HepG2 (cell line): Measurements from ENCODE around the gene KIAA0232. TPM values are rescaled to one million over a fixed set of nuclear protein-coding genes. Genes with fewer than 3 reads are reported as not detected.
A peak's percentile ranks its signal among the peaks of the same experiment; 100 is the strongest.

Source experiments
- FOXK1 ChIP-seq: sonication (generic); formaldehyde crosslinking; IDR thresholded peaks from 2 replicates; pipeline ENCODE4 v1.4.0; 2020; ENCODE audit warnings: low read depth, missing genetic modification reagents, borderline replicate concordance
- KDM4B ChIP-seq: sonication (generic); formaldehyde crosslinking; IDR thresholded peaks from 2 replicates; pipeline ENCODE4 v1.4.0; 2020; ENCODE audit warnings: missing genetic modification reagents
- MAFG ChIP-seq: sonication (generic); formaldehyde crosslinking; IDR thresholded peaks from 2 replicates; pipeline ENCODE4 v1.5.1; 2020; ENCODE audit warnings: mild to moderate bottlenecking, missing genetic modification reagents
- MED8 ChIP-seq: sonication (generic); formaldehyde crosslinking; IDR thresholded peaks from 2 replicates; pipeline ENCODE4 v1.8.1; 2023; ENCODE audit warnings: mild to moderate bottlenecking, missing genetic modification reagents; ENCODE audit not compliant: insufficient replicate concordance
- MLXIP ChIP-seq: sonication (generic); formaldehyde crosslinking; IDR thresholded peaks from 2 replicates; pipeline ENCODE4 v1.9.0; 2021; ENCODE audit warnings: missing genetic modification reagents, borderline replicate concordance
- PREB ChIP-seq: sonication (generic); formaldehyde crosslinking; IDR thresholded peaks from 2 replicates; pipeline ENCODE4 v1.4.0; 2020; ENCODE audit warnings: missing genetic modification reagents
- PTBP1 ChIP-seq: fragments of 200-400 bp; formaldehyde crosslinking; IDR thresholded peaks from 2 replicates; pipeline ENCODE4 v1.6.1; 2018; ENCODE audit warnings: low read length, low read depth; ENCODE audit not compliant: poor library complexity, severe bottlenecking
- TARDBP ChIP-seq: sonication (generic); formaldehyde crosslinking; IDR thresholded peaks from 2 replicates; pipeline ENCODE4 v1.8.0; 2022; ENCODE audit warnings: mild to moderate bottlenecking, missing genetic modification reagents
- ZNF292 ChIP-seq: sonication (generic); formaldehyde crosslinking; IDR thresholded peaks from 2 replicates; pipeline ENCODE4 v1.8.1; 2022; ENCODE audit warnings: mild to moderate bottlenecking, low read depth, missing genetic modification reagents, borderline replicate concordance
- ZNF563 ChIP-seq: sonication (generic); formaldehyde crosslinking; IDR thresholded peaks from 2 replicates; pipeline ENCODE4 v1.8.0; 2022; ENCODE audit warnings: mild to moderate bottlenecking, moderate library complexity, missing genetic modification reagents
- ZNF589 ChIP-seq: sonication (generic); formaldehyde crosslinking; conservative IDR thresholded peaks from 2 replicates; pipeline ENCODE4 v1.8.0; 2022; ENCODE audit warnings: mild to moderate bottlenecking, moderate library complexity, missing genetic modification reagents
- ZNF646 ChIP-seq: sonication (generic); formaldehyde crosslinking; IDR thresholded peaks from 2 replicates; pipeline ENCODE4 v1.9.0; 2021; ENCODE audit warnings: mild to moderate bottlenecking, missing genetic modification reagents
- ZSCAN29 ChIP-seq: sonication (generic); formaldehyde crosslinking; conservative IDR thresholded peaks from 2 replicates; pipeline ENCODE4 v1.4.0; 2020; ENCODE audit warnings: mild to moderate bottlenecking, missing genetic modification reagents
- polyA plus RNA-seq, 8 experiments: library from polyadenylated mRNA; depleted of rRNA in 3 of 8; stranded (reverse) in 7 of 8; unstranded in 1 of 8; fragments of >200 nt; fragmentation: Illumina TruSeq in 4 of 8; extraction: Trizol in 4 of 8; gene quantifications; 2 replicates each; pipeline versions ENCODE4 v1.2.1 to v1.2.3, GENCODE V29; 2011 to 2016; ENCODE audit warnings: low read depth in 4 of 8, missing spikeins in 1 of 8, mixed read lengths in 1 of 8; ENCODE audit not compliant: insufficient read depth in 1 of 8
- total RNA-seq, 5 experiments: library from RNA; depleted of rRNA; stranded (reverse); fragments of >200 nt; fragmentation: Illumina TruSeq; extraction: Trizol; gene quantifications; 2 replicates each; pipeline ENCODE4 v1.2.3, GENCODE V29; 2016; ENCODE audit warnings: low read depth in 1 of 5
- TF ChIP-seq, protein P1 (sequence below), 2 experiments: sonication (generic) in 1 of 2; formaldehyde crosslinking in 1 of 2; IDR thresholded peaks; 2 replicates each; pipeline versions ENCODE4 v1.4.0 to v1.6.1; 2018 to 2020; ENCODE audit warnings: missing genetic modification reagents in 2 of 2, borderline replicate concordance in 1 of 2, low read depth in 1 of 2, mild to moderate bottlenecking in 1 of 2, missing biosample characterization in 1 of 2
- TF ChIP-seq, protein P2 (sequence below): sonication (generic); formaldehyde crosslinking; IDR thresholded peaks from 2 replicates; pipeline ENCODE4 v1.5.0; 2020; ENCODE audit warnings: missing genetic modification reagents

The KIAA0232 gene
- total and polyA plus RNA-seq, 2 of the 13 experiments (the other 11 are each of a cell fraction or from before 2014, with no cell fraction given), result 7.8 to 17.1 TPM

DNA sequence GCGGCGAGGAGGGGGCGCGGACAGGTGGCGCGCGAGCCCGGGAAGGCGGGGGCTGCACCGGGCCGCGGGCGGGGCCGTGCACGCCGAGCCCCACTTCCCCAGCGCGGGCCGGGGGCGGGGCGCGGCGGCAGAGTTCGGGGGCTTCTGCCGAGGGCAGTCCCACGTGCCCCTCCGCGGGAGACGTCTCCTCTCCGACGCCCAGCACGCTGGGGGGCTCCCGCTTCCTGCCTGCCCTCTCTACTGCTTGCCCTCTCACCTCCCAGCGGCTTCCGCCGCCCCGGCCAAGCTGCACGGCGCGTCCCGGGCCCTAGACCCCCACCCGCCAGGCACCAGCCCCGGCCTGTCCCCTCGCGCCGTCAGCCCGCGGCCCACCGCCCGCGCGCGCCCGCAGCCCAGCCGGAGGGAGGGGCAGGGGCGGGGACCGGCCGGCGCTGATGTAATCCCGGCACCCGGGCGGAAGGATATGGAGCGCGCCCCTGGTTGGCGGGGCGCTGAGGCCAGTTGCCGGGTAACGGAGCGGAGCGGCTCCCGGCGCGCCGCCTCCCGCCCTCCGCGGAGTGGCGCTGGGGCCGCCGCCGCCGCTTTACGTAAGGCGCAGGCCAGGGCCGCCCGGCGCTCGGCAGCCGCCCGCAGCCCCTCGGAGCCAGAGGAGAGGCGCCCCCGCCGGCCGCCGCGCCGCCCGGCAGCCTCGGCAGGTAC, at the start of gene KIAA0232 (continued):
- TF ChIP-seq MLXIP (no peak), FOXK1 (peak; percentile 50; the same call in 1 of the 2 replicates), ZSCAN29 (CRISPR knock-in tag) (no peak), MAFG (CRISPR knock-in tag) (no peak), TARDBP (CRISPR knock-in tag) (no peak; the same call in 1 of the 2 replicates), ZNF646 (CRISPR knock-in tag) (no peak), ZNF292 (CRISPR knock-in tag) (no peak), KDM4B (no peak), PREB (CRISPR knock-in tag) (no peak), ZNF563 (peak; percentile 92), PTBP1 (no peak), ZNF589 (CRISPR knock-in tag) (no peak), MED8 (CRISPR knock-in tag) (no peak)
- TF ChIP-seq, protein P1, sequence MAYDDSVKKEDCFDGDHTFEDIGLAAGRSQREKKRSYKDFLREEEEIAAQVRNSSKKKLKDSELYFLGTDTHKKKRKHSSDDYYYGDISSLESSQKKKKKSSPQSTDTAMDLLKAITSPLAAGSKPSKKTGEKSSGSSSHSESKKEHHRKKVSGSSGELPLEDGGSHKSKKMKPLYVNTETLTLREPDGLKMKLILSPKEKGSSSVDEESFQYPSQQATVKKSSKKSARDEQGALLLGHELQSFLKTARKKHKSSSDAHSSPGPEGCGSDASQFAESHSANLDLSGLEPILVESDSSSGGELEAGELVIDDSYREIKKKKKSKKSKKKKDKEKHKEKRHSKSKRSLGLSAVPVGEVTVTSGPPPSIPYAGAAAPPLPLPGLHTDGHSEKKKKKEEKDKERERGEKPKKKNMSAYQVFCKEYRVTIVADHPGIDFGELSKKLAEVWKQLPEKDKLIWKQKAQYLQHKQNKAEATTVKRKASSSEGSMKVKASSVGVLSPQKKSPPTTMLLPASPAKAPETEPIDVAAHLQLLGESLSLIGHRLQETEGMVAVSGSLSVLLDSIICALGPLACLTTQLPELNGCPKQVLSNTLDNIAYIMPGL (CRISPR knock-in tag; IDR thresholded peaks at IDR 0.05; ENCODE audit: borderline replicate concordance in 1 of 2, low read depth in 1 of 2), result peak; percentile 10 to 44; a peak in 2 of 4 replicates
- TF ChIP-seq, protein P2, sequence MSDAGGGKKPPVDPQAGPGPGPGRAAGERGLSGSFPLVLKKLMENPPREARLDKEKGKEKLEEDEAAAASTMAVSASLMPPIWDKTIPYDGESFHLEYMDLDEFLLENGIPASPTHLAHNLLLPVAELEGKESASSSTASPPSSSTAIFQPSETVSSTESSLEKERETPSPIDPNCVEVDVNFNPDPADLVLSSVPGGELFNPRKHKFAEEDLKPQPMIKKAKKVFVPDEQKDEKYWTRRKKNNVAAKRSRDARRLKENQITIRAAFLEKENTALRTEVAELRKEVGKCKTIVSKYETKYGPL (CRISPR knock-in tag), result no peak
